Left lung (tissue), 10 donors: ENCODE data around the gene TINAG. TPM values are rescaled to one million over a fixed set of nuclear protein-coding genes. Genes with fewer than 3 reads are reported as not detected.

Experiments
- ATAC-seq: fragments of 200-7000 bp; cut with Tn5 transposase; one replicate; pipeline ENCODE4 v1.9.1; 2020; ENCODE audit warnings: moderate library complexity
- DNase-seq, 4 donors: peaks; one replicate each; pipeline ENCODE4 v3.0.0-alpha.2; 2013 to 2020
- H3K27ac ChIP-seq, 2 donors: fragments of 200-600 bp; sonication (generic) in 1 of 2; one replicate each; pipeline versions ENCODE4 v1.5.0 to v1.8.0; 2020 to 2021
- H3K27me3 ChIP-seq, 2 donors: fragments of 200-600 bp; sonication (generic) in 1 of 2; one replicate each; pipeline versions ENCODE4 v1.5.0 to v1.8.0; 2020 to 2021
- H3K36me3 ChIP-seq, 2 donors: fragments of 200-600 bp; sonication (generic) in 1 of 2; one replicate each; pipeline versions ENCODE4 v1.5.0 to v1.8.0; 2020 to 2021
- H3K4me1 ChIP-seq, 2 donors: fragments of 200-600 bp; one replicate each; pipeline ENCODE4 v1.8.0; 2021
- H3K4me3 ChIP-seq, 2 donors: fragments of 200-600 bp; sonication (generic) in 1 of 2; one replicate each; pipeline versions ENCODE4 v1.5.0 to v1.8.0; 2020 to 2021; ENCODE audit warnings: mild to moderate bottlenecking in 1 of 2
- H3K9me3 ChIP-seq, 2 donors: fragments of 200-600 bp; sonication (generic) in 1 of 2; one replicate each; pipeline versions ENCODE4 v1.5.0 to v1.8.0; 2020 to 2021
- intact Hi-C, 2 donors: fragments of 100-400 bp; cut with DNase I; formaldehyde crosslinking; loops; one replicate each; pipeline versions ENCODE4 v1.11.2 to v1.14.2; 2022
- polyA plus RNA-seq, 6 donors: library from polyadenylated mRNA; unstranded; fragments of 120-200 nt; gene quantifications; one replicate each; pipeline ENCODE4 v1.2.1, GENCODE V29; 2013; ENCODE audit not compliant: insufficient read length in 6 of 6
- total RNA-seq, 2 donors: library from RNA; stranded (reverse); fragmentation: NEBNext Ultra II Directional; extraction: Animal tissue kit (Norgen Biotek cat#: 25700); gene quantifications; one replicate each; pipeline ENCODE4 v1.2.1, GENCODE V29; 2021
- TF ChIP-seq, protein P1 (sequence below), 2 donors: fragments of 200-600 bp; sonication (generic) in 1 of 2; IDR thresholded peaks; one replicate each; pipeline versions ENCODE4 v1.5.0 to v1.8.0; 2021; ENCODE audit warnings: antibody characterized with exemption in 2 of 2
- donor health status: DM: no; HTN: yes; CAD: no.
- donor health status: DM: no; HTN: no; CAD: no.

The TINAG gene
- total and polyA plus RNA-seq, 8 donors, result 0.24 TPM; not detected in 7

DNA sequence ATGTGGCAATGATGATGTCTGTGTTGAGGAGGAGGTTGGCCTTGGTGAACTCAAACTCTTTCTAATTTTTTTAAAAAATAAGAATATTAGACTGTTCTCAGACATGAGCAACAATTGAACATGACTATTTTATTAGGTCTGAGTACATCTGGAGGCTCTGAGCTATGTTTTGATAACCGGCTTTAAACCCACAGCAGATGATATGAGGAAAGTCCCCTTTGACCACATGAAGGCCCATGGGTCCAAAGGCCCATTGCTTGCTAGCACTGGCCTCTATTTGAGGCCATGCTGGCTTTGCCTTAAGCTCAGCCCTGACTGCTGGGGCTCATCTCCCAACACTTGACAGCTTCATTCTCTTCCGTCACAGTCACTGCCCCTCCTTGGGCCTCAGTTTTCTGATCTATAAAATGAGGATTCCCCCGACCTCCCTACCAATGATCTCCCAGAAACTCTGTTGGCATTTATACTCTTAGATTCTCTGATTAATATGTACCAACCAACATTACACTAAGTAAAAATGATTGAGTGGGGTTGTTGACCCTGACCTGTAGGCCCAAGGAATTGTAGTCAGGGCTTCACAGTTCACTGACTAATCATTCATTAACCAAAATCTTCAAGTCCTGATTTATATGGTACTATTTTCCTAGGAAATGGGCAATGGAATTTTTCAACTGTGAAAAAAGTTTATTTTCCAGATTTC is 23.9 kb upstream of the TINAG start:
- Histone ChIP-seq H3K27me3 (no peaks in the 10 kb centered on the region), H3K36me3 (no peaks in the 10 kb centered on the region), H3K4me1 (no peaks in the 10 kb centered on the region), H3K4me3 (no peak overlapping the region), H3K27ac (no peak overlapping the region), H3K9me3 (no peaks in the 10 kb centered on the region)
- ATAC-seq (no peak), DNase-seq (no peak)
- TF ChIP-seq, protein P1, sequence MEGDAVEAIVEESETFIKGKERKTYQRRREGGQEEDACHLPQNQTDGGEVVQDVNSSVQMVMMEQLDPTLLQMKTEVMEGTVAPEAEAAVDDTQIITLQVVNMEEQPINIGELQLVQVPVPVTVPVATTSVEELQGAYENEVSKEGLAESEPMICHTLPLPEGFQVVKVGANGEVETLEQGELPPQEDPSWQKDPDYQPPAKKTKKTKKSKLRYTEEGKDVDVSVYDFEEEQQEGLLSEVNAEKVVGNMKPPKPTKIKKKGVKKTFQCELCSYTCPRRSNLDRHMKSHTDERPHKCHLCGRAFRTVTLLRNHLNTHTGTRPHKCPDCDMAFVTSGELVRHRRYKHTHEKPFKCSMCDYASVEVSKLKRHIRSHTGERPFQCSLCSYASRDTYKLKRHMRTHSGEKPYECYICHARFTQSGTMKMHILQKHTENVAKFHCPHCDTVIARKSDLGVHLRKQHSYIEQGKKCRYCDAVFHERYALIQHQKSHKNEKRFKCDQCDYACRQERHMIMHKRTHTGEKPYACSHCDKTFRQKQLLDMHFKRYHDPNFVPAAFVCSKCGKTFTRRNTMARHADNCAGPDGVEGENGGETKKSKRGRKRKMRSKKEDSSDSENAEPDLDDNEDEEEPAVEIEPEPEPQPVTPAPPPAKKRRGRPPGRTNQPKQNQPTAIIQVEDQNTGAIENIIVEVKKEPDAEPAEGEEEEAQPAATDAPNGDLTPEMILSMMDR (IDR thresholded peaks at IDR 0.05), result no peak
- intact Hi-C loops, result no loop called here

DNA sequence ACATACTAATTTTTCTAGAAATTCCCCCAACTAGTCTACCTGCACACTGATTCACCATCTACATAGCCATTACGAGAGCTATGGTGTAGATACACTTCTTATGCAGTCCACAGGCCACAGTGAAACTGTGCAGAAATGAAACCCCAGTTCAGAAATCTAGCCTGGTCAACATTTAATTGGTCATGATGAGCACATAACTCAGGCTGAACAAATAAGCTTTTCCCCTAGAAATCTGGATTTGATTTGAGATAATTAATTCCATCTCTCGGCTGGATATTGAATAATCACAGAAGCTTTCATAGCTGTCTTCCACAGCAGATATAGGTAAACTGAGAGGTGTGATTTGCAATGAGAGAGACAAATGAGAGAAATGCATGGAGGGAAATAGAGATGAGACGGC is 22.6 kb upstream of the TINAG start:
- Histone ChIP-seq H3K27ac (no peak overlapping the region), H3K27me3 (no peaks in the 10 kb centered on the region), H3K36me3 (no peaks in the 10 kb centered on the region), H3K9me3 (no peaks in the 10 kb centered on the region), H3K4me1 (no peaks in the 10 kb centered on the region), H3K4me3 (no peak overlapping the region)
- no peak for ATAC-seq
- intact Hi-C loops, result no loop called here
- DNase-seq, result no peak
- TF ChIP-seq, protein P1 (IDR thresholded peaks at IDR 0.05), result no peak

DNA sequence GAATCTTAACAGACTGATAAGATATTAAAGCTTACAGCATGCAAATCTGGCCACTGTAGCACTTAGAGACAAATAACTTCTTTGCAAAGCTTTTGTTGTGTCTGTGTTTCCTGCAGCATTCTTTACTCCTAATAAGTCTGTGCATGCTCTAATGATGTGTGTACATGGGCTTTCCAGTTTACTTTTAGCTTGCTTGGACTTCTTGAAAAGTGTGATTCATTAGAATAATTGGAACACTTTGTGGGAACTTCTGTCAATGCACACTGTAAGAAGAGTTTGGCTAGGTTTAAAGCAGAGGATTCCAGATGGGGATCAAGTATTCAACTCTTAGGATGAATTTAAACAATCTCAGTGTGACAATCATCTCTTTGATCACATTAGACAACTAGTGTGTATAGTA is 22.1 kb upstream of the TINAG start:
- TF ChIP-seq, protein P1 (IDR thresholded peaks at IDR 0.05), result no peak
- ATAC-seq (no peak), DNase-seq (no peak)
- Histone ChIP-seq H3K27ac (no peak overlapping the region), H3K27me3 (no peaks in the 10 kb centered on the region), H3K4me3 (no peak overlapping the region), H3K9me3 (no peaks in the 10 kb centered on the region), H3K36me3 (no peaks in the 10 kb centered on the region), H3K4me1 (no peaks in the 10 kb centered on the region)
- intact Hi-C loops, result no loop called here

DNA sequence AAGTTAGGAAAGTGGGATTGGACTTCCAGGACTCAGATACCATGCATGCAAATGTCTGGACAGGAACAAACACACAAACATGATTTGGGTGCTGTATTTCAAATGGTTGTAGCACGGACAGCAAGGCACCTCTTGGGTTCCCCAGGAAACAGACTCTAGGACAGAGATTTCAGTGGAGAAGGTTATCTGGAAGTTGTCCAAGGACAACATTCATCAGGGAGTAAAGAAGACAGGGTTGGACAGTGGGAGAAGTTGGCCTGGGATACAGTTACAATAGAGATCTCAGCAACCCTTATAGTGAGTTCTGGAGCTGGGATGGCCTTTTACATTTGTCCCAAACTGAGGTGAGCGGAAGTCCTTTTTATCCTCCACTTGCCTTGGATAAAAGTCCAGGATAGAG is 19.8 kb upstream of the TINAG start:
- H3K27ac ChIP-seq, result no peak overlapping the region
- H3K4me3 ChIP-seq, result no peak overlapping the region
- H3K36me3 ChIP-seq, result no peaks in the 10 kb centered on the region
- intact Hi-C loops, result no loop called here
- H3K4me1 ChIP-seq, result no peaks in the 10 kb centered on the region
- H3K27me3 ChIP-seq, result no peaks in the 10 kb centered on the region
- ATAC-seq (no peak), DNase-seq (no peak)
- TF ChIP-seq, protein P1 (IDR thresholded peaks at IDR 0.05), result no peak
- H3K9me3 ChIP-seq, result no peaks in the 10 kb centered on the region

DNA sequence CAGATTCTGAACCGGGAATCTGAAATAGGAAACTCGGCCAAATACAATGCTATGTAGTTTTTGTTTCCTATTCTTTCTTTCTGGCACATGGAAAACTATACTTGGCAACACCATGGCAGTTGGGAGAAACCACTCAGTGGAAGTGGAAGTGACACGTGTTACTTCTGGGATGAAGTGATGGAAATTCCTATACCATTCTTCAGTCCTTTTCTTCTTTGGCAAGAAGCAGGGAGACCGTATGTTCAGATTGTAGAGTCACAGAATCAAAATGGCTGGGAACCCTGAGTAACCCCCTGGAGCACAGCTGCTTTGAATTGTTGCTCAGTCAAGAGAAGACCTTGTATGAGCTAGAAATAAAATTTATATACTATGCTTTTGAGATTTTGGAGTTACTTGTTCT is 18.8 kb upstream of the TINAG start:
- H3K4me3 ChIP-seq, result no peak overlapping the region
- intact Hi-C loops, result no loop called here
- DNase-seq (no peak), ATAC-seq (no peak)
- no peaks in the 10 kb centered on the region for H3K9me3 ChIP-seq
- H3K27ac ChIP-seq, result no peak overlapping the region
- TF ChIP-seq, protein P1 (IDR thresholded peaks at IDR 0.05), result no peak
- H3K27me3 ChIP-seq, result no peaks in the 10 kb centered on the region
- H3K36me3 ChIP-seq, result no peaks in the 10 kb centered on the region
- no peaks in the 10 kb centered on the region for H3K4me1 ChIP-seq
